CD4-positive, alpha-beta T cell (primary cell): ENCODE data around the gene SH3YL1. TPM values are rescaled to one million over a fixed set of nuclear protein-coding genes. Genes with fewer than 3 reads are reported as not detected.

Experiments
- ATAC-seq: fragments of 200-7000 bp; cut with Tn5 transposase; one replicate; pipeline ENCODE4 v1.10.0; 2022; ENCODE audit warnings: mild to moderate bottlenecking; ENCODE audit not compliant: poor library complexity
- CTCF ChIA-PET: fragments of 350-600 bp; sonication (Branson Sonifier 250); formaldehyde crosslinking; loops from one replicate; lab custom pipeline; 2021; ENCODE audit warnings: antibody characterized with exemption, inconsistent platforms; lab: Charles Lee
- POLR2A ChIA-PET: fragments of 350-600 bp; sonication (Branson Sonifier 250); formaldehyde crosslinking; loops from one replicate; lab custom pipeline; 2021; ENCODE audit warnings: antibody characterized with exemption, inconsistent platforms; lab: Charles Lee
- DNase-seq, 14 experiments: peaks; one replicate each; pipeline ENCODE4 v3.0.0-alpha.2; 2013 to 2020; ENCODE audit warnings: mixed read lengths in 2 of 14
- H3K27ac ChIP-seq, 2 donors: one replicate each; pipeline versions ENCODE4 v1.5.1 to v1.7.0; 2013; ENCODE audit warnings: low read length in 2 of 2, low read depth in 1 of 2, mild to moderate bottlenecking in 1 of 2
- H3K27me3 ChIP-seq, 2 experiments: 1 replicate in 1 of 2; 2 replicates in 1 of 2; pipeline versions ENCODE4 v1.6.1 to v1.7.0; 2013; ENCODE audit warnings: low read length in 2 of 2, control low read depth in 1 of 2, mild to moderate bottlenecking in 1 of 2, moderate library complexity in 1 of 2; ENCODE audit not compliant: insufficient read depth in 2 of 2, control insufficient read depth in 1 of 2
- H3K36me3 ChIP-seq: one replicate; pipeline ENCODE4 v1.6.1; 2013; ENCODE audit warnings: low read length, control low read depth; ENCODE audit not compliant: insufficient read depth
- H3K4me1 ChIP-seq: one replicate; pipeline ENCODE4 v1.6.1; 2013; ENCODE audit warnings: low read length, control low read depth; ENCODE audit not compliant: insufficient read depth
- H3K4me3 ChIP-seq: one replicate; pipeline ENCODE4 v1.5.1; 2013; ENCODE audit warnings: mild to moderate bottlenecking, low read length, moderate library complexity
- H3K9me3 ChIP-seq, 2 experiments: 1 replicate in 1 of 2; 2 replicates in 1 of 2; pipeline versions ENCODE4 v1.6.1 to v1.7.0; 2013; ENCODE audit warnings: low read length in 2 of 2, mild to moderate bottlenecking in 2 of 2, control low read depth in 1 of 2, moderate library complexity in 1 of 2; ENCODE audit not compliant: control insufficient read depth in 1 of 2, insufficient read depth in 1 of 2
- H3K27ac Mint-ChIP-seq: one replicate; pipeline ENCODE4 v1.8.0; 2020; ENCODE audit warnings: mixed read lengths
- H3K27me3 Mint-ChIP-seq: one replicate; pipeline ENCODE4 v1.8.0; 2021; ENCODE audit warnings: mixed read lengths
- H3K36me3 Mint-ChIP-seq: one replicate; pipeline ENCODE4 v1.8.0; 2021; ENCODE audit warnings: low read depth, mixed read lengths
- H3K4me1 Mint-ChIP-seq: one replicate; pipeline ENCODE4 v1.8.0; 2021; ENCODE audit warnings: low read depth, mixed read lengths
- H3K4me3 Mint-ChIP-seq: one replicate; pipeline ENCODE4 v1.8.0; 2020; ENCODE audit warnings: mild to moderate bottlenecking, mixed read lengths
- H3K9me3 Mint-ChIP-seq: one replicate; pipeline ENCODE4 v1.8.0; 2020; ENCODE audit warnings: mixed read lengths
- CTCF ChIP-seq: fragments of 200-600 bp; IDR thresholded peaks from one replicate; pipeline ENCODE4 v1.8.0; 2022; ENCODE audit warnings: antibody characterized with exemption, mild to moderate bottlenecking
- intact Hi-C, 2 experiments: fragments of 100-400 bp; cut with DNase I in 1 of 2; cut with micrococcal nuclease in 1 of 2; formaldehyde crosslinking; loops; one replicate each; pipeline versions ENCODE4 v1.15.1 to v1.9.0; 2023 to 2025; cut with DNase I, micrococcal nuclease
- total RNA-seq, 174 experiments: library from RNA in 2 of 174; stranded (reverse) in 2 of 174; gene quantifications; one replicate each; pipeline ENCODE4 v1.2.3 and lab custom pipeline; 2021 to 2026

The SH3YL1 gene
- total RNA-seq, 2 experiments from 2014 or later: 59.7 to 61.9 TPM

GRCh38 chr2:238869-239268 is 25.0 kb downstream of the SH3YL1 start:
- CTCF ChIA-PET: no interaction called here
- intact Hi-C loops: no loop called here
- peaks cover 64% of the 10 kb centered on the region for H3K36me3 Mint-ChIP-seq
- peaks cover 10% of the 10 kb centered on the region for H3K36me3 ChIP-seq
- H3K4me1 ChIP-seq: no peaks in the 10 kb centered on the region
- H3K27ac ChIP-seq: no peak overlapping the region
- H3K4me3 ChIP-seq: no peak overlapping the region
- no peak for ATAC-seq
- H3K27me3 Mint-ChIP-seq: no peaks in the 10 kb centered on the region
- DNase-seq: no peak
- no peaks in the 10 kb centered on the region for H3K27me3 ChIP-seq
- no peak overlapping the region for H3K27ac Mint-ChIP-seq
- H3K4me3 Mint-ChIP-seq: no peak overlapping the region
- no peak for TF ChIP-seq CTCF
- no peaks in the 10 kb centered on the region for H3K9me3 ChIP-seq
- no peaks in the 10 kb centered on the region for H3K4me1 Mint-ChIP-seq
- POLR2A ChIA-PET: no interaction called here
- peaks cover 3% of the 10 kb centered on the region for H3K9me3 Mint-ChIP-seq

- Mint-ChIP-seq H3K27ac (no peak overlapping the region), H3K36me3 (peaks cover 64% of the 10 kb centered on the region), H3K9me3 (peaks cover 3% of the 10 kb centered on the region), H3K4me1 (no peaks in the 10 kb centered on the region), H3K4me3 (no peak overlapping the region), H3K27me3 (no peaks in the 10 kb centered on the region)
- intact Hi-C loops: no loop called here
- ChIA-PET CTCF (no interaction called here), POLR2A (no interaction called here)
- no peak overlapping the region for H3K27ac ChIP-seq
- ATAC-seq: no peak
- no peaks in the 10 kb centered on the region for H3K27me3 ChIP-seq
- no peaks in the 10 kb centered on the region for H3K9me3 ChIP-seq
- H3K4me1 ChIP-seq: no peaks in the 10 kb centered on the region
- no peak overlapping the region for H3K4me3 ChIP-seq
- TF ChIP-seq CTCF: no peak
- H3K36me3 ChIP-seq: peaks cover 10% of the 10 kb centered on the region
- no peak for DNase-seq
These were observed 25.4 kb downstream of the SH3YL1 start for GRCh38 chr2:238431-238830.

GRCh38 chr2:237878-238277 is 26.0 kb downstream of the SH3YL1 start:
- Histone ChIP-seq H3K4me3 (no peak overlapping the region), H3K36me3 (peaks cover 10% of the 10 kb centered on the region), H3K27ac (no peak overlapping the region), H3K4me1 (no peaks in the 10 kb centered on the region), H3K27me3 (no peaks in the 10 kb centered on the region), H3K9me3 (no peaks in the 10 kb centered on the region)
- Mint-ChIP-seq H3K27me3 (no peaks in the 10 kb centered on the region), H3K4me1 (no peaks in the 10 kb centered on the region), H3K4me3 (no peak overlapping the region), H3K9me3 (peaks cover 3% of the 10 kb centered on the region), H3K36me3 (peaks cover 64% of the 10 kb centered on the region), H3K27ac (no peak overlapping the region)
- no peak for TF ChIP-seq CTCF
- intact Hi-C loops: no loop called here
- CTCF ChIA-PET: interaction anchor here (1.7 kb wide), 1 partner anchor 9 kb away, joined by 5 read pairs; no protein-coding TSS in a partner anchor
- ATAC-seq (no peak), DNase-seq (peak in 1 of 14 experiments; percentile 28)
- POLR2A ChIA-PET: interaction anchor here (0.6 kb wide), 1 partner anchor 74 kb away, joined by 4 read pairs; no protein-coding TSS in a partner anchor
